ENCODE results near the gene SAMD4B. TPM values are rescaled to one million over a fixed set of nuclear protein-coding genes. Genes with fewer than 3 reads are reported as not detected.

Gene SAMD4B
- total and polyA plus RNA-seq, 4 donors, result 77.6 to 103 (median 86.8) TPM

DNA sequence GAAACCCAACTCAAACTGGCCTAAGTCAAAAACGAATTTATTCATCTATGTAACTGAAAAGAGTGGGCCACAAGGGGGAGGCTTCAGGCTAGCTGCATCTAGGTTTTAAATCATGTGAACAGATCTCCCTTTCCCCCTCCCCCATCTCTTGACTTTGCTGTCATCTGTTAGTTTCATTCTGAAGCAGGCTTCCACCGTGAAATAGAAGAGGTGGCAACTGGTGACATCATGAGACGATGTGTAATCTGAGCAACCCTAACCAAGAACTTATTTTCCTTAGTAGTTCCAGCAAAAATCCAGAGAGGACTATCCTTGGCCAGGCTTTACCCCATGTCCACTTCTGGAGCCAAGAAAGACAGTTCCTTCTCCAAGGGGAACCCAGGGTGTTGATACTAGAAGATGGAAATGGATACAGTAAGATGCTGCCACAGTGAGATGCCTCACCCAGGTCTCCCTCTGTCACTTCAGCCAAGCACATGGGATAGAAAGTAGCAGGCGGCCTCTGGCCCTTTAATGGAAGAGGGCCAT, 9.4 kb downstream of the SAMD4B start:
- Histone ChIP-seq H3K9ac (ENCODE audit: insufficient read depth in 1 of 2, low read length in 2 of 2) (no peak overlapping the region), H3K4me3 (no peak overlapping the region), H3K9me3 (ENCODE audit: control insufficient read depth in 4 of 4, insufficient read depth in 3 of 4, low read length in 3 of 4) (no peaks in the 10 kb centered on the region), H3K4me1 (ENCODE audit: control insufficient read depth in 5 of 5, insufficient read depth in 5 of 5, low read length in 5 of 5) (peaks cover 0 to 4% (median 0%) of the 10 kb centered on the region in 5 donors), H3K27ac (ENCODE audit: low read depth in 1 of 2, low read length in 1 of 2) (no peak overlapping the region), H3K27me3 (ENCODE audit: control insufficient read depth in 3 of 3, insufficient read depth in 3 of 3, low read length in 2 of 3) (no peaks in the 10 kb centered on the region), H3K36me3 (ENCODE audit: control insufficient read depth in 4 of 4, insufficient read depth in 4 of 4, low read length in 4 of 4) (peaks cover 6 to 49% (median 24%) of the 10 kb centered on the region in 4 donors)
- whole genome bisulfite sequencing, 2 donors, result 65 to 74% methylated on average over 4 of the region's 4 CpGs
- no peak for DNase-seq
- no peak for ATAC-seq (ENCODE audit: insufficient read depth, low FRiP score)
- TF ChIP-seq, protein P1, sequence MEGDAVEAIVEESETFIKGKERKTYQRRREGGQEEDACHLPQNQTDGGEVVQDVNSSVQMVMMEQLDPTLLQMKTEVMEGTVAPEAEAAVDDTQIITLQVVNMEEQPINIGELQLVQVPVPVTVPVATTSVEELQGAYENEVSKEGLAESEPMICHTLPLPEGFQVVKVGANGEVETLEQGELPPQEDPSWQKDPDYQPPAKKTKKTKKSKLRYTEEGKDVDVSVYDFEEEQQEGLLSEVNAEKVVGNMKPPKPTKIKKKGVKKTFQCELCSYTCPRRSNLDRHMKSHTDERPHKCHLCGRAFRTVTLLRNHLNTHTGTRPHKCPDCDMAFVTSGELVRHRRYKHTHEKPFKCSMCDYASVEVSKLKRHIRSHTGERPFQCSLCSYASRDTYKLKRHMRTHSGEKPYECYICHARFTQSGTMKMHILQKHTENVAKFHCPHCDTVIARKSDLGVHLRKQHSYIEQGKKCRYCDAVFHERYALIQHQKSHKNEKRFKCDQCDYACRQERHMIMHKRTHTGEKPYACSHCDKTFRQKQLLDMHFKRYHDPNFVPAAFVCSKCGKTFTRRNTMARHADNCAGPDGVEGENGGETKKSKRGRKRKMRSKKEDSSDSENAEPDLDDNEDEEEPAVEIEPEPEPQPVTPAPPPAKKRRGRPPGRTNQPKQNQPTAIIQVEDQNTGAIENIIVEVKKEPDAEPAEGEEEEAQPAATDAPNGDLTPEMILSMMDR (IDR thresholded peaks at IDR 0.05; ENCODE audit: control extremely low read depth, extremely low read depth), result no peak

DNA sequence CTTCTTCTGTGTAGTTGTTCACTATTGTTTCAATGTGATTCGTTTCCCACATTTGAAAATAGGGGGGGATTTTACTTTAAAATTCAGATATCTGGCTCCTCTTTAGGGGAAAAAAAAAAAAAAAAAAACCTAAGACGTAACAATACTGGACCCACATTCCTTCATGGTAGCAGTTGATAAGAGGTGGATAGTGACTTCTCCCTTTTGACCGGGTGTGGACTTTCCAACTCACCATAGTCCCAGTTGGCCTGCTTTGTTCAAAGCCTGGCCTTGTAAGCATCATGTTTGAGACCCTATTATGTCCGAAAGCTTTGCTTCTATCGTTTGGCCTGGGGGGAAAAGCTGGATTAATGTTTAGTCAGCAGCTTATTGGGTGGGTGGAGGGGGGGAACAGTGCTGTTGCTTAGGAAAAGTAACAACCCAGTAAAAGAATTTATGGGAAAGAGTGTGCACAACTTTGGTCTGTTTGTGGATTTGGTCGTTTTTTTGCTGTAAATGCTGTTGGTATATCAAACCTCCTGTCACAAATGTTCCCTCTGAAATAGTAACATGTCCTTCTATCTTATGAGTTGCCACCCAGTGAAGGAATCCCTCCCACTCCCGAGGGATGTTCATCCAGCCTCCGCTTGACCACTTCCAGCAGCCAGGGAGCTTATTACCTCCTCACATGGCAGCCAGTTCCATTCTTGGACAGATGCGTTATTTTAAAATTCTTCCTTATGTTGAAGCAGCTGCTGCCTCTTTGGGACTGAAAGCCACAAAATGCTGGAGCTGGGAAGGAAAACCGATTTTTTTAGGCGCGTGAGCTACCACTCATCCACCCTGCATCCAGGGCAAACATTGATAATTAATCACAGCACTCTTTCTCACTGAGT, 10.4 kb downstream of the SAMD4B start:
- Histone ChIP-seq H3K4me1 (ENCODE audit: control insufficient read depth in 5 of 5, insufficient read depth in 5 of 5, low read length in 5 of 5) (peaks cover 0 to 4% (median 0%) of the 10 kb centered on the region in 5 donors), H3K4me3 (no peak overlapping the region), H3K36me3 (ENCODE audit: control insufficient read depth in 4 of 4, insufficient read depth in 4 of 4, low read length in 4 of 4) (peaks cover 16 to 55% (median 32%) of the 10 kb centered on the region in 4 donors), H3K9ac (ENCODE audit: insufficient read depth in 1 of 2, low read length in 2 of 2) (no peak overlapping the region), H3K27ac (ENCODE audit: low read depth in 1 of 2, low read length in 1 of 2) (no peak overlapping the region), H3K9me3 (ENCODE audit: control insufficient read depth in 4 of 4, insufficient read depth in 3 of 4, low read length in 3 of 4) (no peaks in the 10 kb centered on the region), H3K27me3 (ENCODE audit: control insufficient read depth in 3 of 3, insufficient read depth in 3 of 3, low read length in 2 of 3) (no peaks in the 10 kb centered on the region)
- ATAC-seq (ENCODE audit: insufficient read depth, low FRiP score), result no peak
- no peak for DNase-seq
- TF ChIP-seq, protein P1 (IDR thresholded peaks at IDR 0.05; ENCODE audit: control extremely low read depth, extremely low read depth), result no peak
- 86 to 91% methylated on average over 12 of the region's 12 CpGs for WGBS, 2 donors

DNA sequence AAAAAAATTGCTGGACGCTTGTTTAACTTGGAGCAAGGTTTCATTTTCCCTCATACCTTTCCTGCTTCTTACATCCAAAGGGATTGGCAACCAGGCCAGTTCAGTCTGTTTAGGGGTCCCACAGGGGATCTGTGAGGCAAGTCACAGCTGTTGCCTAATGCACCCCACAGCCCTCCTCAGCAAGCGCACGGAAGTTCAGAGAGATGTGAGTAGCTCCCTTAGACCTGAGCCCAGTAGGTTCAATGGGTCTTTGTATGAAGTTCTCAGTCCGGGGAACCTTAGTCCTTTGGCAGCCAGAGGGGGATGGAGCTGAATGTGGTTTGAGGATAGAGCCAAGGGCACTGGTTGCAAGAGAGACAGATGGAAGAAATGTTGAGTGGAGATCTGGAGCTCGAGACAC, 13.0 kb downstream of the SAMD4B start:
- TF ChIP-seq, protein P1 (IDR thresholded peaks at IDR 0.05; ENCODE audit: control extremely low read depth, extremely low read depth), result no peak
- Histone ChIP-seq H3K9me3 (ENCODE audit: control insufficient read depth in 4 of 4, insufficient read depth in 3 of 4, low read length in 3 of 4) (no peaks in the 10 kb centered on the region), H3K9ac (ENCODE audit: insufficient read depth in 1 of 2, low read length in 2 of 2) (no peak overlapping the region), H3K4me1 (ENCODE audit: control insufficient read depth in 5 of 5, insufficient read depth in 5 of 5, low read length in 5 of 5) (no peaks in the 10 kb centered on the region), H3K27me3 (ENCODE audit: control insufficient read depth in 3 of 3, insufficient read depth in 3 of 3, low read length in 2 of 3) (no peaks in the 10 kb centered on the region), H3K4me3 (no peak overlapping the region), H3K27ac (ENCODE audit: low read depth in 1 of 2, low read length in 1 of 2) (no peak overlapping the region), H3K36me3 (ENCODE audit: control insufficient read depth in 4 of 4, insufficient read depth in 4 of 4, low read length in 4 of 4) (peaks cover 21 to 57% (median 36%) of the 10 kb centered on the region in 4 donors)
- no peak for ATAC-seq (ENCODE audit: insufficient read depth, low FRiP score)
- no peak for DNase-seq
- WGBS, 2 donors, result 94 to 98% methylated on average over 5 of the region's 5 CpGs
